Posterior cingulate gyrus (tissue), 11 donors: ENCODE measurements around the gene SPTBN4.
"Not testable (repeated sequence)": the region's sequence is repeated elsewhere in the genome, so short reads cannot be mapped to it uniquely, and the experiment has no call there.

Experiments used
- DNase-seq, 10 donors: peaks; one replicate each; pipeline versions ENCODE4 v3.0.0 to v3.0.0-alpha.2; 2020 to 2021; ENCODE audit warnings: mixed read lengths in 3 of 10
- intact Hi-C: fragments of 100-400 bp; cut with DNase I; formaldehyde crosslinking; loops from one replicate; pipeline ENCODE4 v1.15.1; 2023

The SPTBN4 gene

GRCh38 chr19:40466985-40467734 is at the start of gene SPTBN4:
Gene SPTBN4 (plus strand): TSS chr19:40467001. CDS start chr19:40472622, 5,621 bp downstream.
- intact Hi-C loops, result loop anchor here (5.0 kb wide), 1 partner anchor 60 kb away; no protein-coding TSS in a partner anchor
- DNase-seq, result peak in 3 of 10 donors; percentile 46 to 69 (median 51)

- intact Hi-C loops, result no loop called here
- no peak for DNase-seq
Observed at GRCh38 chr19:40417643-40417981, 49.2 kb upstream of the SPTBN4 start.

- DNase-seq, result no peak
- intact Hi-C loops, result no loop called here
Observed at GRCh38 chr19:40418040-40418439, 48.8 kb upstream of the SPTBN4 start.

- intact Hi-C loops, result no loop called here
- DNase-seq, result peak in 1 of 10 donors; percentile 60
Observed at GRCh38 chr19:40419066-40419612, 47.7 kb upstream of the SPTBN4 start.

- intact Hi-C loops, result loop anchor here (10.0 kb wide), 1 partner anchor 115 kb away; no protein-coding TSS in a partner anchor
- no peak for DNase-seq
Observed at GRCh38 chr19:40419780-40420179, 47.0 kb upstream of the SPTBN4 start.

GRCh38 chr19:40420451-40420765 is 46.4 kb upstream of the SPTBN4 start:
- DNase-seq, result no peak
- intact Hi-C loops, result loop anchor here (10.0 kb wide), 1 partner anchor 116 kb away; no protein-coding TSS in a partner anchor

GRCh38 chr19:40420766-40421765 is 45.7 kb upstream of the SPTBN4 start:
- DNase-seq, result peak; percentile 74 to 98 (median 83)
- intact Hi-C loops, result loop anchor here (10.0 kb wide), 1 partner anchor 116 kb away; no protein-coding TSS in a partner anchor

GRCh38 chr19:40421993-40422747 is 44.6 kb upstream of the SPTBN4 start:
- intact Hi-C loops, result loop anchor here (10.0 kb wide), 1 partner anchor 117 kb away; no protein-coding TSS in a partner anchor
- DNase-seq, result no peak

GRCh38 chr19:40422748-40423566 is 43.8 kb upstream of the SPTBN4 start:
- intact Hi-C loops, result loop anchor here (10.0 kb wide), 1 partner anchor 118 kb away; no protein-coding TSS in a partner anchor
- no peak for DNase-seq

GRCh38 chr19:40423938-40424337 is 42.9 kb upstream of the SPTBN4 start:
- no peak for DNase-seq
- intact Hi-C loops, result loop anchor here (10.0 kb wide), 1 partner anchor 119 kb away; no protein-coding TSS in a partner anchor

GRCh38 chr19:40424637-40425449 is 42.0 kb upstream of the SPTBN4 start:
- intact Hi-C loops, result loop anchor here (10.0 kb wide), 1 partner anchor 120 kb away; no protein-coding TSS in a partner anchor
- peak in 3 of 10 donors; percentile 57 to 78 (median 66) for DNase-seq

- DNase-seq, result peak; percentile 100
- intact Hi-C loops, result loop anchor here (1.0 to 10.0 kb wide), 2 partner anchors 18 to 121 kb away; no protein-coding TSS in a partner anchor
Observed at GRCh38 chr19:40425450-40426287, 41.1 kb upstream of the SPTBN4 start, which contains the start of gene SERTAD1. Gene SERTAD1 (minus strand): TSS chr19:40425992. CDS start chr19:40423546, 2,446 bp downstream.

GRCh38 chr19:40428197-40428596 is 38.6 kb upstream of the SPTBN4 start:
- intact Hi-C loops, result loop anchor here (10.0 kb wide), 1 partner anchor 123 kb away; no protein-coding TSS in a partner anchor
- not testable (repeated sequence) for DNase-seq

- DNase-seq, intact Hi-C loops: not testable (repeated sequence)
Observed at GRCh38 chr19:40430242-40430641, 36.6 kb upstream of the SPTBN4 start.

GRCh38 chr19:40431698-40432097 is 35.1 kb upstream of the SPTBN4 start:
- no peak for DNase-seq
- intact Hi-C loops, result no loop called here

GRCh38 chr19:40432760-40433159 is 34.0 kb upstream of the SPTBN4 start:
- DNase-seq, intact Hi-C loops: not testable (repeated sequence)
